HG02870 (cell line): ENCODE measurements around the gene YES1.
"Not testable (repeated sequence)": the region's sequence is repeated elsewhere in the genome, so short reads cannot be mapped to it uniquely, and the experiment has no call there.

ENCODE experiments used
- ATAC-seq: cut with Tn5 transposase; IDR thresholded peaks from one replicate; pipeline ENCODE4 v1.9.1; 2021; ENCODE audit warnings: mild to moderate bottlenecking, moderate library complexity; ENCODE audit not compliant: unreplicated experiment

The YES1 gene

GRCh38 chr18:730692-731091 lies 81.3 kb downstream of the YES1 start:
- no peak for ATAC-seq

GRCh38 chr18:730120-730519 lies 81.9 kb downstream of the YES1 start:
- ATAC-seq, result not testable (repeated sequence)

- ATAC-seq, result no peak
Measured at GRCh38 chr18:725646-726045, 86.4 kb downstream of the YES1 start.

- no peak for ATAC-seq
Measured at GRCh38 chr18:723541-724080, 88.4 kb downstream of the YES1 start.

GRCh38 chr18:717003-717402 lies 95.0 kb downstream of the YES1 start:
- ATAC-seq, result no peak

- no peak for ATAC-seq
Measured at GRCh38 chr18:715626-716025, 96.4 kb downstream of the YES1 start.

- no peak for ATAC-seq
Measured at GRCh38 chr18:713135-713490, 98.9 kb downstream of the YES1 start.

GRCh38 chr18:712401-713134 lies 99.5 kb downstream of the YES1 start, which contains the start of gene ENOSF1:
Gene ENOSF1 (minus strand): TSS chr18:712630. CDS start chr18:712587, 43 bp downstream.
- ATAC-seq, result peak; percentile 69

GRCh38 chr18:711657-712400 lies 100.2 kb downstream of the YES1 start:
- ATAC-seq, result peak; percentile 73

- ATAC-seq, result no peak
Measured at GRCh38 chr18:711310-711656, 100.8 kb downstream of the YES1 start.

- no peak for ATAC-seq
Measured at GRCh38 chr18:710418-711300, 101.4 kb downstream of the YES1 start.

- no peak for ATAC-seq
Measured at GRCh38 chr18:709771-710170, 102.3 kb downstream of the YES1 start.

- no peak for ATAC-seq
Measured at GRCh38 chr18:708096-708495, 103.9 kb downstream of the YES1 start.

- no peak for ATAC-seq
Measured at GRCh38 chr18:706405-706804, 105.6 kb downstream of the YES1 start.

GRCh38 chr18:703213-703967 lies 108.7 kb downstream of the YES1 start:
- no peak for ATAC-seq

GRCh38 chr18:697800-698199 lies 114.2 kb downstream of the YES1 start:
- no peak for ATAC-seq

- ATAC-seq, result no peak
Measured at GRCh38 chr18:697012-697411, 115.0 kb downstream of the YES1 start.

- no peak for ATAC-seq
Measured at GRCh38 chr18:693466-694187, 118.4 kb downstream of the YES1 start.

GRCh38 chr18:692824-693223 lies 119.2 kb downstream of the YES1 start:
- no peak for ATAC-seq

- ATAC-seq, result no peak
Measured at GRCh38 chr18:688323-688722, 123.7 kb downstream of the YES1 start.
